PC-3 (cell line): ENCODE measurements around the gene MAP3K21. TPM values are rescaled to one million over a fixed set of nuclear protein-coding genes. Genes with fewer than 3 reads are reported as not detected.
A peak's percentile ranks its signal among the peaks of the same experiment; 100 is the strongest.

ENCODE experiments used
- ATAC-seq: fragments of 200-7000 bp; cut with Tn5 transposase; 2 replicates; pipeline ENCODE4 v1.9.1; 2020; ENCODE audit warnings: mild to moderate bottlenecking, moderate library complexity
- BruUV-seq: library from RNA; stranded (reverse); fragments of 400-500 nt; replicated peaks from 2 replicates; lab custom pipeline; 2021; lab: Mats Ljungman, UMichigan
- CTCF ChIA-PET: fragments of 300-600 bp; sonication (Branson Sonifier 250); formaldehyde crosslinking; loops from one replicate; lab custom pipeline; 2022; ENCODE audit warnings: antibody characterized with exemption; lab: Charles Lee
- POLR2A ChIA-PET: fragments of 300-600 bp; sonication (Branson Sonifier 250); formaldehyde crosslinking; loops from one replicate; lab custom pipeline; 2022; ENCODE audit warnings: antibody characterized with exemption; ENCODE audit not compliant: unreplicated experiment; lab: Charles Lee
- DNase-seq: peaks from one replicate; pipeline ENCODE4 v3.0.0-alpha.2; 2015
- H2AFZ ChIP-seq: fragments of 300-600 bp; sonication (generic); 2 replicates; pipeline ENCODE4 v1.6.0; 2016; ENCODE audit warnings: antibody characterized with exemption, low read length
- H3F3A ChIP-seq: fragments of 300-600 bp; sonication (generic); one replicate; pipeline ENCODE4 v1.6.0; 2017; ENCODE audit warnings: antibody characterized with exemption, low read length, control low read depth, mild to moderate bottlenecking; ENCODE audit not compliant: unreplicated experiment
- H3K27ac ChIP-seq: fragments of 300-600 bp; sonication (generic); 2 replicates; pipeline ENCODE4 v1.5.1; 2016; ENCODE audit warnings: mild to moderate bottlenecking, low read length
- H3K27me3 ChIP-seq: fragments of 300-600 bp; sonication (generic); 2 replicates; pipeline ENCODE4 v1.6.1; 2016; ENCODE audit warnings: low read length, mixed read lengths
- H3K36me3 ChIP-seq: fragments of 300-600 bp; sonication (generic); 2 replicates; pipeline ENCODE4 v1.6.1; 2016; ENCODE audit warnings: low read depth, mixed run types, low read length, mixed read lengths
- H3K4me1 ChIP-seq: fragments of 300-600 bp; sonication (generic); 2 replicates; pipeline ENCODE4 v1.5.1; 2016; ENCODE audit warnings: low read length; ENCODE audit not compliant: insufficient read depth
- H3K4me2 ChIP-seq: fragments of 300-600 bp; sonication (generic); 2 replicates; pipeline ENCODE4 v1.6.0; 2016; ENCODE audit warnings: low read length
- H3K4me3 ChIP-seq: fragments of 300-600 bp; sonication (generic); 2 replicates; pipeline ENCODE4 v1.5.1; 2016; ENCODE audit warnings: mild to moderate bottlenecking, low read length, mixed read lengths
- H3K79me2 ChIP-seq: fragments of 300-600 bp; sonication (generic); 2 replicates; pipeline ENCODE4 v1.6.1; 2017; ENCODE audit warnings: low read length, mixed read lengths
- H3K9ac ChIP-seq: fragments of 300-600 bp; sonication (generic); 2 replicates; pipeline ENCODE4 v1.6.0; 2016; ENCODE audit warnings: mild to moderate bottlenecking, low read length
- H3K9me2 ChIP-seq: fragments of 300-600 bp; sonication (generic); replicated peaks from 2 replicates; pipeline ENCODE4 v1.6.1; 2016; ENCODE audit warnings: mixed run types, low read length, mixed read lengths
- H3K9me3 ChIP-seq: fragments of 300-600 bp; sonication (generic); 2 replicates; pipeline ENCODE4 v1.6.1; 2016; ENCODE audit warnings: low read length, mixed read lengths
- H4K20me1 ChIP-seq: fragments of 300-600 bp; sonication (generic); 2 replicates; pipeline ENCODE4 v1.6.1; 2016; ENCODE audit warnings: low read length, mixed read lengths
- CTCF ChIP-seq: fragments of 300-600 bp; sonication (generic); conservative IDR thresholded peaks from 2 replicates; pipeline ENCODE4 v1.5.1; 2017; ENCODE audit warnings: antibody characterized with exemption, low read depth, mild to moderate bottlenecking, low read length
- EZH2 ChIP-seq: fragments of 300-600 bp; sonication (generic); IDR thresholded peaks from one replicate; pipeline ENCODE4 v1.6.1; 2017; ENCODE audit warnings: antibody characterized with exemption, mild to moderate bottlenecking, low read length; ENCODE audit not compliant: unreplicated experiment
- EZH2phosphoT487 ChIP-seq: fragments of 300-600 bp; sonication (generic); IDR thresholded peaks from 2 replicates; pipeline ENCODE4 v1.6.1; 2018; ENCODE audit warnings: mild to moderate bottlenecking, antibody characterized with exemption, low read length, borderline replicate concordance
- intact Hi-C: fragments of 100-400 bp; cut with micrococcal nuclease; formaldehyde crosslinking; loops from 2 replicates; pipeline ENCODE4 v1.9.0; 2023
- total RNA-seq: library from RNA; depleted of rRNA; stranded (reverse); fragments of >200 nt; gene quantifications from 2 replicates; pipeline ENCODE4 v1.2.3, GENCODE V29; 2014

MAP3K21 gene
- total RNA-seq, 1 experiment from 2014 or later, result 13.7 TPM

GRCh38 chr1:233300326-233300725 is 27.2 kb upstream of the MAP3K21 start:
- intact Hi-C loops, result loop anchor here (5.0 kb wide), 2 partner anchors 607 to 767 kb away; no protein-coding TSS in a partner anchor
- no peaks in the 10 kb centered on the region for H3K36me3 ChIP-seq
- no peak for ATAC-seq

GRCh38 chr1:233304489-233305102 is 22.9 kb upstream of the MAP3K21 start:
- Histone ChIP-seq H3K36me3 (no peaks in the 10 kb centered on the region), H3K9ac (no peak overlapping the region), H3K79me2 (no peaks in the 10 kb centered on the region), H3K4me3 (no peak overlapping the region), H3F3A (no peaks in the 10 kb centered on the region), H3K27ac (no peak overlapping the region), H3K9me3 (0 out of 2 replicates have a peak, but pooled peaks cover 6% of the 10 kb centered on the region), H3K4me2 (no peak overlapping the region), H3K27me3 (no peaks in the 10 kb centered on the region), H3K4me1 (peaks cover 1% of the 10 kb centered on the region; the same call in 1 of the 2 replicates), H3K9me2 (no peaks in the 10 kb centered on the region), H4K20me1 (no peaks in the 10 kb centered on the region), H2AFZ (no peak overlapping the region)
- CTCF ChIA-PET, result no interaction called here
- DNase-seq (peak; percentile 74), ATAC-seq (peak; percentile 71)
- no TSS peak for BruUV-seq
- intact Hi-C loops, result loop anchor here (1.0 to 5.0 kb wide), 5 partner anchors 60 to 763 kb away; no protein-coding TSS in a partner anchor
- POLR2A ChIA-PET, result no interaction called here
- TF ChIP-seq EZH2, result no peak
- TF ChIP-seq CTCF, result peak; percentile 93

More at GRCh38 chr1:233300326-233300725, 27.2 kb upstream of the MAP3K21 start:
- Histone ChIP-seq H3K79me2 (no peaks in the 10 kb centered on the region), H3K27ac (no peak overlapping the region), H3F3A (no peaks in the 10 kb centered on the region), H3K4me3 (no peak overlapping the region), H2AFZ (no peak overlapping the region), H3K4me2 (no peak overlapping the region), H3K9me2 (no peaks in the 10 kb centered on the region), H4K20me1 (no peaks in the 10 kb centered on the region), H3K4me1 (peaks cover 13% of the 10 kb centered on the region), H3K27me3 (no peaks in the 10 kb centered on the region), H3K9me3 (0 out of 2 replicates have a peak, but pooled peaks cover 6% of the 10 kb centered on the region), H3K9ac (no peak overlapping the region)
- CTCF ChIA-PET, result no interaction called here
- POLR2A ChIA-PET, result no interaction called here
- no TSS peak for BruUV-seq
- TF ChIP-seq EZH2, result no peak
- no peak for DNase-seq

GRCh38 chr1:233313434-233314155 is 13.9 kb upstream of the MAP3K21 start:
- Histone ChIP-seq H3K4me2 (no peak overlapping the region), H2AFZ (no peak overlapping the region), H3K79me2 (no peaks in the 10 kb centered on the region), H3K27me3 (no peaks in the 10 kb centered on the region), H3K9me3 (no peaks in the 10 kb centered on the region), H3F3A (no peaks in the 10 kb centered on the region), H3K9me2 (no peaks in the 10 kb centered on the region), H3K4me3 (no peak overlapping the region), H4K20me1 (no peaks in the 10 kb centered on the region), H3K27ac (no peak overlapping the region), H3K4me1 (peaks cover 19% of the 10 kb centered on the region), H3K36me3 (no peaks in the 10 kb centered on the region), H3K9ac (no peak overlapping the region)
- ChIA-PET CTCF (no interaction called here), POLR2A (no interaction called here)
- ATAC-seq (no peak), DNase-seq (no peak)
- intact Hi-C loops, result no loop called here
- no peak for TF ChIP-seq EZH2phosphoT487
- no peak for TF ChIP-seq EZH2
- TF ChIP-seq CTCF, result no peak
- BruUV-seq, result no TSS peak
